Forelimb muscle (tissue), 1 donor: ENCODE measurements around the gene HSPG2. TPM values are rescaled to one million over a fixed set of nuclear protein-coding genes. Genes with fewer than 3 reads are reported as not detected.

ENCODE experiments used
- DNase-seq: peaks from one replicate; pipeline ENCODE4 v3.0.0-alpha.2; 2013; ENCODE audit warnings: low read depth
- polyA plus RNA-seq: library from polyadenylated mRNA; unstranded; fragments of 120-200 nt; gene quantifications from one replicate; pipeline ENCODE4 v1.2.1, GENCODE V29; 2013; ENCODE audit not compliant: insufficient read length

HSPG2 gene
- polyA plus RNA-seq, 1 donor: 223 TPM

GRCh38 chr1:21880619-21880970 lies 56.5 kb downstream of the HSPG2 start:
- DNase-seq: no peak

- DNase-seq: no peak
Measured at GRCh38 chr1:21879928-21880618, 57.0 kb downstream of the HSPG2 start.

- DNase-seq: no peak
Measured at GRCh38 chr1:21878840-21879478, 58.2 kb downstream of the HSPG2 start.

- DNase-seq: no peak
Measured at GRCh38 chr1:21878009-21878773, 58.9 kb downstream of the HSPG2 start.

DNA sequence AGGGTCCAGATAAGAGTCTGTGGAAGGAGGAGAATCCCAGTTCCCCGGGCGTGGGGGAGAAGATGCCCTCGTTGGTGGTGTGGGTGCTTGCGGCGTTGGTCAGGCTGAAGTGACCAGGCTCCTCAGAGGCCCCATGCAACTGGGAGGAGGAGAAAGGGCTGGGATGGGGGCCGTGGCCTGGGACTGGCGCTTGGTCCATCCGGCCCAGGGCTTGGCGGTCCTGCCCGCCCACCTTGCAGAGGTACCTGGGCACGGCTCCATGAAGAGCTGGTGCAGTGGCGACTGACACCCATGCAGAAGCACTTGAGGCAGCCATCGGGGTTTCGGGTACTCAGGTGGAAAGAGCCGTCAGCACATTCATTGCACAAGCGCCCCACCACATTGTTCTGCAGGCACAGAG lies 60.8 kb downstream of the HSPG2 start:
- DNase-seq: no peak

GRCh38 chr1:21875621-21876063 lies 61.5 kb downstream of the HSPG2 start:
- no peak for DNase-seq

DNA sequence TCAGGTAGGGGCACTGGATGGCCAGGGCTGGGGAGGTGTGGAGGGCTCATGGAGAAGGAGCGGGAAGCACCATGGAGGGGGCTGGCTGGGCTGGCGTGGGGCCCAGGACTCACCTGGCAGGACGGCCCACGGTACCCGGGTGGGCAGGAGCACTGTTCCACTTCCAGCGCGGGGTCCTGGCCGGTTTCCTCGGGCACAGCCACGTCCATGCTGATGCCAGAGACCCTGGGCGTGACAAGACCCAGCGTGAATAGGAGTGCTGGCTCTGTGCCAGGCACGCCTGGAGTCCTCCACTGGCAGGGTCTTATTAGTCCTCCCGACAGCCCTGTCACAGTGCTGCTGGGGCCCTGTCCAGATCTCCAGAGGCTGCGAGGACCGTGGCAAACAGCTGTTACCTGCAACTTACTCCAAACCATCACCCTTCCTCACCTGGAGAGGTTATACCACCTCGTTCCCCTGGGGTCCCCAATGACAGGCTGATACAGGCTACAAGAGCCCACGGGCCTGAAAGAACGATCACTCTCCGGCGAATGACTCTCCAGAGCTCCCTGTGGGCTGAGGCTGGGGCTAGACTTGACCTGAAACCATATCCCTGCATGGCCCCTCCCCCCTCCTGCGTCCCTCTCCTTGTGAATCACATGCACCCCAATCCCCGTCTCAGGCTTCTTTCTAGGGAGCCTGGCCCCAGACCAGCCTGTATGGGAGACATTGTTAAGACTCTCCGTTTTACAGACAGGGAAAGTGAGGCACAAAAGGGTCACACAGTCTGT lies 62.1 kb downstream of the HSPG2 start:
- no peak for DNase-seq

DNA sequence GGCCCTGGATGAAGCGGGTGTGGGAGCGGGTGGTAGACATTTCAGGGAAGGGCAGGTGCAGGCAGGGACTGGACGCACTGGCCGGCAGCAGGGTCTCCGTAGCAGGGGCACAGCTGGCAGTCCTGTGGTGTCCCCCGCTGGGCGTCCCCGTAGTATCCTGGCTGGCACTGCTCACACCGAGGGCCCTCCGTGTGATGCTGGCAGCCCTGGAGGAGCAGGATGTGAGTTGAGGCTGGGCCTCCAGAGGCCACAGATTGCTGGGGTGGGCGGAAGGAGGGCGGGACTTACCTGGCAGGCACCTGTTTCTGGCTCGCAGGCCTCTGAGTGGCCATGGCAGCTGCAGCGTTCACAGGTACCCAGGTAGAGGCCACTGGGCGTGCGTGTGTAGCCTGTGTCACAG lies 62.8 kb downstream of the HSPG2 start:
- no peak for DNase-seq

DNA sequence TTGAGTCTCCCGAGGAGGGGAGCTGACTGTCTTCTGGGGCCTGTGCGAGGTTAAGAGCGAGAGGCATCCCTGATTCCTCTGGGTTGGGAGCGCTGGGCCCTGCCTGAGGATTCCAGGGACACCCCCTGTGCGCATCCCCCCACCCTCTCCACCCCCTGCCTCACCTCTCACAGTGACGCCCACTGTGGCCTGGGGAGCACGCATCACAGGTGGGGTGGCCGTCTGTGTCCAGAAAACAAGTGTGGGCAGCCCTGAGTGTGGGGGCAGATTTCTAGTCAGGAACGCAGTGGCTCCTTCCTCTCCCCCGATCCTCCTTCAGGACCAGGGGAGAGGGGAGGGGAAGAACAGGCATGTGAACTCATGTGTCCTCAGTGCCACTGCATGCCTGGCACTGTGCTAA lies 63.3 kb downstream of the HSPG2 start:
- no peak for DNase-seq

DNA sequence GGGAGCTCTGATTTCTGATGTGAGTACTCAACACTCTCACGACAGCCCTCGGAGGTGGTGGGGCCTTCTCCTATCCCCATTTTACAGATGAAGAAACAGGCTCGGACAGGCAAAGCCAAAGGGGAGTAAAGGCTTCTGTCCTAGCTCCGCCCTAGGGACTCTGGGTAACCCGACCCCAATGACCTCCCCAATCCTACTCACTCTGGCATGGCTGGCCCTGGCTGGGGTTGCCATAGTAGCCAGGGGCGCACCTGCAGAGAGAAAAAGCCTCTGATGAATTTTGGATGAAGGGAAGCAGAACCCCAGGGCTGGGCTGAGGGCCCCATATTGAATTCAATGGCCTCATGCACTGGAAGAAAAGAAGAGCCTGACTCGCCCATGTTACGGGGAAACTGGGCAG lies 63.9 kb downstream of the HSPG2 start:
- no peak for DNase-seq

- no peak for DNase-seq
Measured at GRCh38 chr1:21872445-21873079, 64.5 kb downstream of the HSPG2 start.

DNA sequence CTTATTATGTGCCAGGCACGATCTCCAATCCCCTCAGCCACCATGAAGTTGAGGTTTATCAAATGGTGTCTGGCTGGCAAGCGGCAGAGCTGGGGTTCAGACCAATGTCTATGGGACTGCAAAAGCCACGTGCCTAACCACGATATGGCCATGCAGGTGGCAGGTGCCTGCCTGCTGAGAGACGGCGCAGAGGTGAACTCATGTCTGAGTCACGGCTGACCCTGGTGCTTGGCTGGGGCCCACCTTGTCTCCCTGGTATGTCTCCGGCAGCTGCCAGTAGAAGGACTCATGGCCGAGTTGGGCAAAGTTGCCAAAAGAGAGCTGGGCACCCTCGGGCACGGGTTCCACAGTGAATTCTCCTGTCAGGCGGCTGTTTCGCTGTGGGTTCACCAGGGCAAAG lies 65.2 kb downstream of the HSPG2 start:
- no peak for DNase-seq

GRCh38 chr1:21870611-21871010 lies 66.5 kb downstream of the HSPG2 start:
- DNase-seq: no peak

DNA sequence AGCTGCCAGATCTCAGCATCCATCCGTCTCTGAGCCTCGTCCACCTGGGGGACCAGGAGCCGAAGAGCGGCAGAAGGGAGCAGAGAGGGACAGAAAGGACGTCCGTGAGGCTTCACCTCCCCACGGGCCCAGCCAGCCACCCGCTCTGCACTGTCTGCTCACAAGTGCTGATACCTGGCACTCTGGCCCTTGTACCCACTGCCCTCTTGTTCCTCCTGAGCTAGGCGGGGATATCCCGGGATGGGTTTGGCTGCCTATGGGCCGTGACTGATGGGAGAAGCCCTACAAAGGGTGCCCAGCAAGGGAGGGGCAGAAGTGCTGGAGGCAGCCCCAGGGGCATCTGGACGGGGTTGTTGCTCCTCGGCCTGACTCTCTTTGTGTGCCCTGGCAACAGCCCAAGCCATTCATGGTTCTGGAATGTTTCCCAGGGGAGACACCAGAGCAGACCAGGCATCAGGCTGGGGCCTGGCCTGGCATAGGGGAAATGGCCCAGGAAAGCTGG lies 67.4 kb downstream of the HSPG2 start:
- DNase-seq: no peak

DNA sequence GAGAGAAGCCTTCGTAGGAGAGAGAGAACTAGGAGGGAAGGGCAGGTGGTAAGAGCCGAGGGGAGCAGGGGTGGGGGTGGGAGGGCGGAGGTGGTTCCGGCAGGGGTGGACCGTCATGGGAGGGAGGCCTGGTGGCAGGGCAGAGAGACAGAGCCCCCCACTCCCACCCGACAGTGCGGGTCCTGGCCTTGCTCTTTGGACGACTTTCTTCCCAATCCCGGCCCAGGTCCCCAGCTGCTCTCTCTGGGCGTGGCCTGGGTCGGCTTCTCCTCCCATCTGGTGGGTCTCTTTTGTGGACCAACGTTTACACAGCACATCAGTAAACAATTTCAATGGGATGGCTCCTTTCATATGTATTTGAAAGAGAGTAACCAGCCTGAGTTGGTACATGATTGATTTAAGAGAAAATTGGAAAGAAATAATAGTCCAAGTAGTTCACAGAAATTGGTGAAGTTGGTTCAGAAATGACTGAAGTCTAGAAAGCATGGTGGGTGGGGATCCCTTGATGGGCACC lies 68.1 kb downstream of the HSPG2 start:
- DNase-seq: no peak

- no peak for DNase-seq
Measured at GRCh38 chr1:21868482-21868881, 68.6 kb downstream of the HSPG2 start.

GRCh38 chr1:21867451-21867996 lies 69.6 kb downstream of the HSPG2 start:
- DNase-seq: no peak

DNA sequence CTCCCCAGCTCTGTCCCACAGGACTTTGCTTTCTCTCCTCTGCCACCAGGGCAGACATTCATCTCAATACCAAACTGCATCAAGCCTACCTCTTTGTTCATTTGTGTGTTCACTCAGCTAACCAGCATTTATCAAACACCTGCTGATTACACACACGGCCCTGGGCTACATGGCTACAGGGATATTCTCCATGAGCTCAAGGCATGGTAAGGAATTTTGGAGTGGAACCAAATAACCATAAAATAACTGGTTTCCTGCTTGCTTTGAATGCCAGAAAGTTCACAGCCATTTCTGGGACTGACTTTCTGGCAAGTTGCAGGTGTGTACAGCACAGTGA lies 70.4 kb downstream of the HSPG2 start:
- no peak for DNase-seq

GRCh38 chr1:21865943-21866706 lies 71.0 kb downstream of the HSPG2 start:
- DNase-seq: no peak

- DNase-seq: no peak
Measured at GRCh38 chr1:21865609-21865942, 71.5 kb downstream of the HSPG2 start.
